Left colon (tissue), 2 donors: ENCODE results near the gene TSEN34. TPM values are rescaled to one million over a fixed set of nuclear protein-coding genes. Genes with fewer than 3 reads are reported as not detected.
"Not testable (repeated sequence)": the region's sequence is repeated elsewhere in the genome, so short reads cannot be mapped to it uniquely, and the experiment has no call there.

Source experiments
- ATAC-seq: fragments of 200-7000 bp; cut with Tn5 transposase; one replicate; pipeline ENCODE4 v1.9.1; 2020; ENCODE audit warnings: mild to moderate bottlenecking, moderate library complexity
- DNase-seq, 2 donors: peaks; one replicate each; pipeline ENCODE4 v3.0.0-alpha.2; 2020
- intact Hi-C, 2 donors: fragments of 100-400 bp; cut with DNase I in 1 of 2; cut with micrococcal nuclease in 1 of 2; formaldehyde crosslinking; loops; one replicate each; pipeline versions ENCODE4 v1.11.2 to v1.14.0; 2022; cut with DNase I, micrococcal nuclease
- total RNA-seq, 2 donors: library from RNA; stranded (reverse); fragmentation: NEBNext Ultra II Directional; extraction: Animal tissue kit (Norgen Biotek cat#: 25700); gene quantifications; one replicate each; pipeline ENCODE4 v1.2.1, GENCODE V29; 2021
- donor health status: DM: no; HTN: no; CAD: no.
- donor health status: DM: yes; HTN: yes; CAD: no.

Gene TSEN34
- total RNA-seq, 2 donors from 2014 or later: 38.9 to 41.6 TPM

DNA sequence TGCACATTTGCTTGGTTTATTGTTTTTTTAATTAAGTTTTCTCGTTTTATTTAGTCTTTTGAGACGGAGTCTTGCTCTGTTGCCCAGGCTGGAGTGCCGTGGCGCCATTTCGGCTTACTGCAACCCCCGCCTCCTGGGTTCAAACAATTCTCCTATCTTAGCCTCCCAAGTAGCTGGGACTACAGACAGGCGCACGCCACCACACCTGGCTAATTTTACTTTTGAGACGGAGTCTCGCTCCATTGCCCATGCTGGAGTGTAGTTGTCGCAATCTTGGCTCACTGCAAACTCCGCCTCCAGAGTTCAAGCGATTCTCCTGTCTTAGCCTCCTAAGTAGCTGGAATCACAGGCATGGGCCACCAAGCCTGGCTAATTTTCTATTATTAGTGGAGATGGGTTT lies 10.9 kb downstream of the TSEN34 start:
- DNase-seq: no peak
- intact Hi-C loops: no loop called here
- ATAC-seq: no peak

GRCh38 chr19:54203151-54203611 lies 12.1 kb downstream of the TSEN34 start:
- ATAC-seq: peak; percentile 20
- intact Hi-C loops: no loop called here
- peak in 1 of 2 donors; percentile 28 for DNase-seq

DNA sequence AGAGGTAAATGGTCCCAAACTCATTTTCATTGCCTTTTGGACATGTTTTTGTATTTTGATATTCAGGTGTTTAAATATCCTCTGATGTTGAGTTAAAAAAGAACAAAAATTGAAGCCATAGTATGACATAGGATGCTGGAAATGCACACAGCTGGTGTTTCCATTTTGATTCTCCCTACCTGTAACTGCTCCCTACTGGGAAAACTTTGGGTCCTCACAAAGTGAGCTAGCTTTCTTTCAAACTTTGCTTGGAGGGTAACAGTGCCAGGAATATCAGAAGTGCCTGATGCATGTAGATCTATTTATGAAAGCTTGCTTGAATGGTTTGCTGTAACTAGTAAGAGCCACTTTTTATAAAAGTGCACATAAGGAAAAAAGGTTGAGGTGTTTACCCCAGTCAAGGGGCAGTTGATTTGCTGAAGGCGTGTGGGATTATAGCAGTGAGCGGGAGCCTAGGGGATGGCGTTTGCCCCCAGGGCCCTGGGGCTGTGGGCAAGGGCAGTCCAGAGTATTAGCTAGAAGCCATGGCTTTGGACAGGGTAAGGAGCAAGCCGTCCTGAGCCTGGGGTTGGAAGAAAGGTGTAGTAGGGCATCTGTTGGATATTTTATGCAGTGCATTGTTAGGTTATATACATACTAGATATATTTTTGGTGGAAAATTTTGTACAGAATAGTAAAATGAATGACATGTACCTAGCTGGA lies 13.8 kb downstream of the TSEN34 start:
- intact Hi-C loops: no loop called here
- DNase-seq (no peak), ATAC-seq (no peak)

GRCh38 chr19:54206030-54206830 lies 15.1 kb downstream of the TSEN34 start:
- peak in 1 of 2 donors; percentile 29 for DNase-seq
- intact Hi-C loops: no loop called here
- ATAC-seq: no peak

DNA sequence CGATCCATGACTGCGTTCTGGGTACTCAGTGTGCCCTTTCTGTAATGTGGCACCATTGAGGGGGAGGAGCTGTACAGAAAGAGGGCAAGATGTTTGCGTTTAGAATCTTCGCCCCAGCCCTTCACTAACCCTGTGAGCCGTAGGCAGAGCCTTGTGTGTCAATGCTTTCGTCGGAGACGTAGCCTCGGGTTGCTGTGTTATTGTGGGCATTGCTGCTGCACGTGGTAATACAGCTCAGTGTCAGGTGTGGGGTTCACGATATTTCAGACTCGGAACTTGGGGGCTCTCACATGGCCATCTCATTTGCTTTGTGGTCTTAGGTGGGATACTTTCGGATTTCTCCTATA lies 15.7 kb downstream of the TSEN34 start:
- ATAC-seq: no peak
- intact Hi-C loops: no loop called here
- DNase-seq: no peak

GRCh38 chr19:54207193-54207592 lies 16.1 kb downstream of the TSEN34 start:
- DNase-seq, intact Hi-C loops, ATAC-seq: not testable (repeated sequence)

DNA sequence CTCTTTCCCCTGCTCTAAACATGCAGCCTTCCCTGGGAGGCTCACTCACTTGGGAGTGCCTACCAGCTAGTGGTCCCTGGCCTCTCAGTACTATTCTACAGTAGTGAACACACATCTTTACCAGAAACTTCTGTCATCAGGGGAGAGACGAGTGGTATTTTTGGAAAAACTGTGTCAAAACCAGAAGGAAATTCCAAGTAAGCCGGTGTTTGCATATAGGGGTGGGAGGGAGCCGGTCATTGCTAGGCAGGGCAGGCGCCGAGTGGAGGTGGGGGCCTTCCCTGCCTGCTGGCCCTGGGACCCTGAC lies 16.5 kb downstream of the TSEN34 start:
- ATAC-seq (no peak), DNase-seq (no peak)
- intact Hi-C loops: no loop called here

- DNase-seq (peak; percentile 37 to 66), ATAC-seq (no peak)
- intact Hi-C loops: no loop called here
These were observed 17.1 kb downstream of the TSEN34 start for GRCh38 chr19:54207983-54208783.

- intact Hi-C loops: no loop called here
- DNase-seq (no peak), ATAC-seq (no peak)
These were observed 17.6 kb downstream of the TSEN34 start for GRCh38 chr19:54208784-54209057.

GRCh38 chr19:54209058-54209810 lies 18.1 kb downstream of the TSEN34 start:
- intact Hi-C loops: no loop called here
- peak; percentile 20 for ATAC-seq

DNA sequence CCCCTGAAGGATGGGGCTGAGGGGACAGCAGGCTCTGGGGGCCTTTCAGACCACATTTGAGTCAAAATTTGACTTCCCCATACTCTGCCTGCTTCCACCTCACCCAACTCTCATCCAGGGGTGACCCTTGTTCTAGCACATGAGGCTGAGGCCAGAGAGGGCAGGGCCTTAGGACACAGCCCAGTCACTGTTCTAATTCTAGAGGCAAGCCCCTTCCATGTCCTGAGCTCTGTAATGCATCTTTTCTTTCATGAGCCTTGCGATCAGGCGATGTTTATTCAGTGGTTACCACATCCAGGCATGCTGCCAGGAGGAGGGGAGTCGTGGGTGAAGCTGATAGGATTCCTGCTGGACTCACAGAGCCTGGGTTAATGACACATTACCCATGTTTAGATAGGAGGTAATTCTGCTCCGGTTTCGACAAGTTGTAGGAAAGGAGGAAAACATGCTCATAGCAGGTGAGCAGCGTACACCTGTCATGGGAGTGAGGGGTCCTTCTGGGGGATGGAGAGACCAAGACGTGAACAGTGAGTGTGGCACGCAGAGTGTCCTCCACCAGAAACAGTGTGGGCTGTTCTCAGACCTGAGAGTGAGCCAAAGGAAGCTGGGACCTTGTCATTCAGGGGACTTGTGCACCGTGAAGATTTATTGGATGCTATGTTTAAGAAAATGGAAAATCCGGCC lies 18.8 kb downstream of the TSEN34 start:
- peak; percentile 77 for ATAC-seq
- intact Hi-C loops: no loop called here

More at GRCh38 chr19:54209058-54209810, 18.1 kb downstream of the TSEN34 start:
- DNase-seq: peak in 1 of 2 donors; percentile 36

DNA sequence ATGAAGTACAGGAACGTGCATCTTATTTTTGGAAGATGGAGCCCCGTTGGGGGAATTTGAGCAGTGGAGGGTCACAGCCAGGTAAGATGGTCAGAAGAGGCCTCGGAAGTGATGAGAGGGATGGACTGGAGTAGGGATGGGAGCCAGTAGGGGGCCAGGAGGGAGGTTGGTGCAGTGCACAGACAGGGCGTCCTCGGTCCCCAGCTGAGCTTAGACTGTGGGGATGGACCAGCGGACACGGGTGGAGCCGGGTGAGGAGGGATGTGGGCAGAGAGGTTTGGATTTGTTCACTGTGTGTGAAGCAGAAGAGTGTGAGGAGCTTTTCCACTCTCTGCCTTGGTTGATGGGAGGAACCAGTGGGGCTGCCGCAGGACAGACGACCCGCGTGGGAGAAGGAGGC lies 20.1 kb downstream of the TSEN34 start:
- intact Hi-C loops: no loop called here
- DNase-seq (no peak), ATAC-seq (no peak)

More for the DNA sequence above, 18.8 kb downstream of the TSEN34 start:
- DNase-seq: peak; percentile 92 to 94

- intact Hi-C loops, ATAC-seq, DNase-seq: not testable (repeated sequence)
These were observed 23.1 kb downstream of the TSEN34 start for GRCh38 chr19:54214217-54214616.

- intact Hi-C loops, ATAC-seq, DNase-seq: not testable (repeated sequence)
These were observed 23.6 kb downstream of the TSEN34 start for GRCh38 chr19:54214734-54215133.

GRCh38 chr19:54216869-54217268 lies 25.8 kb downstream of the TSEN34 start:
- intact Hi-C loops: no loop called here
- DNase-seq: peak in 1 of 2 donors; percentile 12
- ATAC-seq: no peak

GRCh38 chr19:54217517-54218247 lies 26.6 kb downstream of the TSEN34 start:
- DNase-seq: peak in 1 of 2 donors; percentile 14
- ATAC-seq, intact Hi-C loops: not testable (repeated sequence)

DNA sequence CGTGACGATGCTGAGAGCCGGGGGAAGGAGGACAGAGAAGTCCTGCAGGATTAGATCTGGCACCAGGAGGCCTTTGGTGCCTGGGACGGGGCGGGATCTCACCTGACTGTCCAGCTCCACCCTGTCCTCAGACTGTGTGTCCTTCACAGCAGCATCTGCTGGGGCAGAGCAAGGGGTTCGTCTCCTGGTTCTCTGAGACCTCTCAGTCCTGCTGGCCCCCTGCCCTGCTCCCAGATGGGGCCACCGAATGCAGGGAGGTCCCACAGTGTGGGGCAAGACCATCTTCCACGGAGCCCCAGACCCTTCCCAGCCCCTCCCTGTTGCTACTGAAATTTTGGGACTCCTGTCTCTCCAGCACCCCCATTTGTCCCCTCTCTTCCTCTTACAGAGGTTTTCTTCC lies 27.2 kb downstream of the TSEN34 start:
- peak in 1 of 2 donors; percentile 17 for DNase-seq
- no peak for ATAC-seq
- intact Hi-C loops: no loop called here
